ENCODE data around the gene C20orf204. TPM values are rescaled to one million over a fixed set of nuclear protein-coding genes. Genes with fewer than 3 reads are reported as not detected.

The C20orf204 gene
- total RNA-seq, 4 donors from 2014 or later, result 1.7 to 14.4 (median 4.1) TPM

DNA sequence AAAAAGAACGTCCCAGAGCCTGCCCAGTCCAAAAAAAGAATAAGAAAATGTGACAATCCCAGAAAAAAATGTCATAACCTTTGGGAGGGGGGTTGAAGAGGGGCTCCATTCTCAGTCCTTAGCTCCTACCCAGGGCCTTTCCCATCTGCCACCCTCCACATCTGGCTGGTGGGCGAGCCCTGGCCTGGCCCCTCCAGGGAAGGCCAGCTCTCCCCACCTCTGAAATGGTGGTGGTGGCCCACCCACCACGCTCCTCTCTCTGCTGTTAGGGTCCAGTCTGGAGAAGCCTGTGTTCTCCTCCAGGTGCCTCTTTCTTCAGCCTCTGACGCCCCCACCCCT is 42.9 kb downstream of the C20orf204 start:
- H3K36me3 ChIP-seq, result peaks cover 0 to 18% (median 0%) of the 10 kb centered on the region in 3 donors
- H3K9me3 ChIP-seq, result no peaks in the 10 kb centered on the region
- 15 to 16% methylated on average over 4 of the region's 4 CpGs for WGBS, 2 donors
- no peak for TF ChIP-seq EP300 (IDR thresholded peaks at IDR 0.05)
- no peak for TF ChIP-seq POLR2A (IDR thresholded peaks at IDR 0.05)
- TF ChIP-seq, protein P1, sequence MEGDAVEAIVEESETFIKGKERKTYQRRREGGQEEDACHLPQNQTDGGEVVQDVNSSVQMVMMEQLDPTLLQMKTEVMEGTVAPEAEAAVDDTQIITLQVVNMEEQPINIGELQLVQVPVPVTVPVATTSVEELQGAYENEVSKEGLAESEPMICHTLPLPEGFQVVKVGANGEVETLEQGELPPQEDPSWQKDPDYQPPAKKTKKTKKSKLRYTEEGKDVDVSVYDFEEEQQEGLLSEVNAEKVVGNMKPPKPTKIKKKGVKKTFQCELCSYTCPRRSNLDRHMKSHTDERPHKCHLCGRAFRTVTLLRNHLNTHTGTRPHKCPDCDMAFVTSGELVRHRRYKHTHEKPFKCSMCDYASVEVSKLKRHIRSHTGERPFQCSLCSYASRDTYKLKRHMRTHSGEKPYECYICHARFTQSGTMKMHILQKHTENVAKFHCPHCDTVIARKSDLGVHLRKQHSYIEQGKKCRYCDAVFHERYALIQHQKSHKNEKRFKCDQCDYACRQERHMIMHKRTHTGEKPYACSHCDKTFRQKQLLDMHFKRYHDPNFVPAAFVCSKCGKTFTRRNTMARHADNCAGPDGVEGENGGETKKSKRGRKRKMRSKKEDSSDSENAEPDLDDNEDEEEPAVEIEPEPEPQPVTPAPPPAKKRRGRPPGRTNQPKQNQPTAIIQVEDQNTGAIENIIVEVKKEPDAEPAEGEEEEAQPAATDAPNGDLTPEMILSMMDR (IDR thresholded peaks at IDR 0.05), result no peak
- peaks cover 0 to 5% of the 10 kb centered on the region in 2 donors for H3K27me3 ChIP-seq
- peaks cover 0 to 56% (median 19%) of the 10 kb centered on the region in 4 donors for H3K4me1 ChIP-seq
- peak overlapping the region in 3 of 4 donors; percentile 68 to 84 (median 75) for H3K27ac ChIP-seq
- no peak for DNase-seq (ENCODE audit: low spot score in 2 of 2)
- peak overlapping the region; percentile 47 to 81 (median 52) for H3K4me3 ChIP-seq

DNA sequence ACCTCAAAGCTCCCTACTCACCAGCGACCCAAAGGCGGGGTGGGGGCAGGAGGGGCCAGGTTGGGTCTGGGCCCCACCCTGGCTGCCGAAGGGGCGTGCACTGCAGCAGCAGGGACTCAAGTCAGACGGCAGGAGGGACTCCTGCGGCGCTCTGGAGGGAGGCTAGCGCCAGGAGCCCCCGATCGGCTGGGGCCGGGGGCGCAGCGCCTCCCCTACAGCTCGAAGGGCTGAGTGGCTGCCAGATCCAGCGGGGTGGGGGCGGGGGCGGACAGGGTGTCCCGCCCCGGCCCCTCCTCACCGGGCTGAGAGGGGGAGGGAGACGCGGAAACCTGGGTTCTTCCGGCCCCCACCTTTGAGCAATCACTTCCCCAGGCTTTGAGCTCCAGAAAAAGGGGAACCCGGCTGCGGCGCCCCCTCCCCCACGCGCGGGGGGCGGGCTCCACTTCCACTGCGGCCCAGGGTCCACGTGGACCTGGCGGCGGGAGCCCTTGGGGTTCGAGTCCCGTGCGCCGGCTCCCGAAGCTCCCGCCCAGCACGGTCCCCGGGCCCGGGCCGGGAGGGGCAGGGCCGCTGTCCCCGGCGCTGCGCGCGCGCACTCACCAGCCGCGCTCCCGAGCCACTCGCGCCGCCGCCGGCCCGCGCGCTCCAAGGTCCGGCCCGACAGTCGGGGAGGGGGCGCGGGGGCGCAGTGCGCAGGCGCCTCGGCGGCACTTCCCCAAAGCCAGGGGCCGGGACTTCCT is 43.5 kb downstream of the C20orf204 start, which contains the start of gene RGS19:
Gene RGS19, minus strand, starts transcription at position 246 of the 740 bp plus-strand sequence. CDS start 2,632 bp downstream, outside the sequence.
- peaks cover 0 to 62% (median 20%) of the 10 kb centered on the region in 4 donors for H3K4me1 ChIP-seq
- peaks cover 0 to 8% of the 10 kb centered on the region in 2 donors for H3K27me3 ChIP-seq
- no peaks in the 10 kb centered on the region for H3K9me3 ChIP-seq
- peak within 1 kb of the TSS; percentile 48 to 81 (median 54) for H3K4me3 ChIP-seq
- 0 to 1% methylated on average over 7 to 20 of the region's 73 CpGs for WGBS, 2 donors
- H3K27ac ChIP-seq, result peak within 1 kb of the TSS in 3 of 4 donors; percentile 75 to 84 (median 80)
- peaks cover 0 to 12% (median 0%) of the 10 kb centered on the region in 3 donors for H3K36me3 ChIP-seq
- peak; percentile 31 to 49 for DNase-seq (ENCODE audit: low spot score in 2 of 2)
- TF ChIP-seq EP300 (IDR thresholded peaks at IDR 0.05), result no peak
- TF ChIP-seq POLR2A (IDR thresholded peaks at IDR 0.05), result peak in 1 of 2 donors; percentile 10
- TF ChIP-seq, protein P1 (IDR thresholded peaks at IDR 0.05), result peak in 1 of 5 experiments; percentile 8

DNA sequence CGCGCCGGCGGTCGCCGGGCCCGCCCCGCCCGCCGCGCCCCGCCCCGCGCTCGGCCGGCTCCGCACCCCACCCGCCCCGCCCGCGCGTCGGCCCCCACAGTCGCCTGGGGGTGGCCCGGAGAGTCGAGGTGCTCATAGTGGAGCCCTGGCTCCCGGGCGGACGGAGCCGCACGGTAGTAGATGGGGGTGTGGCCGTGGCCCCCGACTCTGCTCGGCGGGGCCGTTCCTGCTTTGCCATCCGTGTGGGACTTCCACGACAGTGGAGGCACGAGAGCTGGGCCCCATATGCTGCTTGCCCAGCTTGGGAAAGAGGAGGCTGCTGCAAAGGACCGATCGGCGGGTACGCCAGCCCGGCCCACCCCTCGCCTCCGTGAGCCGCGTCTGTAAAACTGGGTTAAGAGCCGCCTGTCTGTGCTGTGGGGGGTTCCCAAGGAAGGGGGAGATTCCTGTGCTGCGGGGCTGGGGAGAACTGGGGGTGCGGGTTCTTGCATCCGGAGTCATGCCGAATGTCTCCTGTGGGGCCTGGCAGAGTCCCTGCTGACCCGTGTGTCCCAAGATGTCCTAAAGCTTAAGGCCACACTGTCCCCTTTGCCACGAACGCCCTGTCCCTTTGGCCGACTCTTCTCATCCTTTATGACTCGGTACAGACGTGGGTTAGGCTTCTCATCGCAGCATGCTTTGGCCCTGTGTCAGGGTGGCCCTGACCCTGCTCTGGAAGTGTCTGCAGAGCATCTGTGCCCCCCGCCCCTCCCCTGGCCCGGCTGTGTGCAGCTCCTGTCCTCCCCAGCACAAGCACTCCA is 44.2 kb downstream of the C20orf204 start, which contains the start of gene OPRL1:
Gene OPRL1, plus strand, starts transcription at position 70 of the 800 bp plus-strand sequence. CDS start 12,639 bp downstream, outside the sequence.
- Histone ChIP-seq H3K4me3 (peak within 1 kb of the TSS; percentile 48 to 81 (median 54)), H3K36me3 (peaks cover 0 to 4% (median 0%) of the 10 kb centered on the region in 3 donors), H3K4me1 (peaks cover 0 to 66% (median 20%) of the 10 kb centered on the region in 4 donors), H3K9me3 (no peaks in the 10 kb centered on the region), H3K27ac (peak within 1 kb of the TSS in 3 of 4 donors; percentile 75 to 84 (median 80)), H3K27me3 (peaks cover 0 to 16% of the 10 kb centered on the region in 2 donors)
- TF ChIP-seq, protein P1 (IDR thresholded peaks at IDR 0.05), result no peak
- no peak for TF ChIP-seq EP300 (IDR thresholded peaks at IDR 0.05)
- no peak for TF ChIP-seq POLR2A (IDR thresholded peaks at IDR 0.05)
- DNase-seq (ENCODE audit: low spot score in 2 of 2), result no peak
- 7 to 10% methylated on average over 28 to 31 of the region's 62 CpGs for WGBS, 2 donors

DNA sequence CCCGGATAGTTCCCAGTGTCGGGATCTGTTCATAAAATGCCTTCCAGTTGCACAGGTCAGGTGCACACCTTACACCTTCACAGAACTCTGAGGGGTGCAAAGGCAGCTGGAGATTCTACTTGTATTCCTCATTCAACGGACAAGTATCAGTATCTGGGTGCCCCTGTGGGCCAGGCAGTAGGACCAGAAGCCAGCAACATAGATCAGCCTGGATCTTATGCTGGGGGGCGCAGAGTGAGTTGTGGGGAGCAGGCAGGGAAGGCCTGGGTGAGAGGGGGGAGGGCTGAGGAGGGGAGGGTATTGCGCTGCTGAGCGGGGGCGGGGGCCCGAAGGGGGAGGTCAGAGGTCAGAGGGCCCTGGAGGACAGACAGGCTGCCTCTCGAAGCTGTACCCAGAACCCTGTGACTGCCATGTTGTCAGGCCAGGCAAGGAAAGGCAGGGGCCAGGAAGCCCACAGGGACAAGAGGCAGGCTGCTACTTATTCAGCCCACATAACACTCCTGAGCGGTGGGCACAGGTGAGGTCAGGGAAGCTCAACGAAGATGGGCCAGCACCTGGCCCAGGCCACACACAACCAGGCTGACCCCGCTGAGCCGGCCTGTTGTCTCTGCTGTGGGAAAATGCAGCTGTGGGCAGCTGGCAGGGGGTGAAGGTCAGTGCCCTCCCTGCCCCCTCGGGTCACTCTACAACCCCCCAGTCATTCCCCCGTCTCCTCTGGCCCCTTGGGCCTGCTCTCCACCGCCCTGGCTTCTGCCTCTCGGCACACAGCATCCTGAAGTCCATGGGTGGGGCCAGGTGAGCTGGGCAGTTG is 45.0 kb downstream of the C20orf204 start:
- Histone ChIP-seq H3K4me3 (peak overlapping the region in 1 of 4 donors; percentile 81), H3K4me1 (peaks cover 0 to 66% (median 20%) of the 10 kb centered on the region in 4 donors), H3K27ac (peak overlapping the region in 2 of 4 donors; percentile 28 to 77), H3K9me3 (no peaks in the 10 kb centered on the region), H3K27me3 (peaks cover 0 to 24% of the 10 kb centered on the region in 2 donors), H3K36me3 (no peaks in the 10 kb centered on the region)
- WGBS, 2 donors, result 62 to 69% methylated on average over 12 to 17 of the region's 17 CpGs
- DNase-seq (ENCODE audit: low spot score in 2 of 2), result no peak
- TF ChIP-seq, protein P1 (IDR thresholded peaks at IDR 0.05), result no peak
- no peak for TF ChIP-seq EP300 (IDR thresholded peaks at IDR 0.05)
- TF ChIP-seq POLR2A (IDR thresholded peaks at IDR 0.05), result no peak

Measured in tibial nerve (tissue), 4 donors.